Coronary artery (tissue), 2 donors: ENCODE measurements around the gene TGFBR1.

ENCODE experiments used
- DNase-seq: peaks from one replicate; pipeline ENCODE4 v3.0.0-alpha.2; 2017; ENCODE audit warnings: low spot score
- H3K27ac ChIP-seq, 2 donors: fragments of 200-600 bp; sonication (generic); one replicate each; pipeline ENCODE4 v1.5.1; 2016 to 2019
- H3K4me3 ChIP-seq: fragments of 200-600 bp; sonication (generic); 2 replicates; pipeline ENCODE4 v1.5.1; 2016; ENCODE audit warnings: mild to moderate bottlenecking, moderate library complexity
- TF ChIP-seq, protein P1 (sequence below): fragments of 200-600 bp; sonication (generic); IDR thresholded peaks from one replicate; pipeline ENCODE4 v1.5.1; 2019; ENCODE audit warnings: antibody characterized with exemption

TGFBR1 gene

DNA sequence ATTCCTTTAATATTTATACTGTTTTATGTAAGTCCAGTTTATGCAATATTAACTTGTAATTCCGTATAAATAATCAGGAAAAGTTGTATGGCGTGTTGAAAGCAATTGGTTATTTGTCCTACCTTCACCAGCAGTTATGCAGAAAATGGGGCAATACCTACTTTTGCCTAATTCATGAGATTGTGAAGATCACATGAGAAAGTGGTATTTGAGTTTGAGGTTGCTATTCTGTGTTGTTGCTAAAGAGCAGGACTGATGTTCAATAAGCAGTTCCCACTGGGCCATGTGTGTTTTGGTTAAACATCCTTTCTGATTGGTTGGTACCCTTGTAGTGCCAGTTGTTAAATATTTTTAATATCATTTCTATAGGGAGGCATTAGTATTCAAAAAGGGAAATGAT lies 3.2 kb downstream of the TGFBR1 start:
- TF ChIP-seq, protein P1, sequence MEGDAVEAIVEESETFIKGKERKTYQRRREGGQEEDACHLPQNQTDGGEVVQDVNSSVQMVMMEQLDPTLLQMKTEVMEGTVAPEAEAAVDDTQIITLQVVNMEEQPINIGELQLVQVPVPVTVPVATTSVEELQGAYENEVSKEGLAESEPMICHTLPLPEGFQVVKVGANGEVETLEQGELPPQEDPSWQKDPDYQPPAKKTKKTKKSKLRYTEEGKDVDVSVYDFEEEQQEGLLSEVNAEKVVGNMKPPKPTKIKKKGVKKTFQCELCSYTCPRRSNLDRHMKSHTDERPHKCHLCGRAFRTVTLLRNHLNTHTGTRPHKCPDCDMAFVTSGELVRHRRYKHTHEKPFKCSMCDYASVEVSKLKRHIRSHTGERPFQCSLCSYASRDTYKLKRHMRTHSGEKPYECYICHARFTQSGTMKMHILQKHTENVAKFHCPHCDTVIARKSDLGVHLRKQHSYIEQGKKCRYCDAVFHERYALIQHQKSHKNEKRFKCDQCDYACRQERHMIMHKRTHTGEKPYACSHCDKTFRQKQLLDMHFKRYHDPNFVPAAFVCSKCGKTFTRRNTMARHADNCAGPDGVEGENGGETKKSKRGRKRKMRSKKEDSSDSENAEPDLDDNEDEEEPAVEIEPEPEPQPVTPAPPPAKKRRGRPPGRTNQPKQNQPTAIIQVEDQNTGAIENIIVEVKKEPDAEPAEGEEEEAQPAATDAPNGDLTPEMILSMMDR, result no peak
- Histone ChIP-seq H3K27ac (no peak overlapping the region), H3K4me3 (no peak overlapping the region)
- DNase-seq, result no peak

GRCh38 chr9:99109522-99109921 lies 4.6 kb downstream of the TGFBR1 start:
- TF ChIP-seq, protein P1, result no peak
- Histone ChIP-seq H3K27ac (peak overlapping the region in 1 of 2 donors; percentile 55), H3K4me3 (no peak overlapping the region)
- DNase-seq, result no peak

DNA sequence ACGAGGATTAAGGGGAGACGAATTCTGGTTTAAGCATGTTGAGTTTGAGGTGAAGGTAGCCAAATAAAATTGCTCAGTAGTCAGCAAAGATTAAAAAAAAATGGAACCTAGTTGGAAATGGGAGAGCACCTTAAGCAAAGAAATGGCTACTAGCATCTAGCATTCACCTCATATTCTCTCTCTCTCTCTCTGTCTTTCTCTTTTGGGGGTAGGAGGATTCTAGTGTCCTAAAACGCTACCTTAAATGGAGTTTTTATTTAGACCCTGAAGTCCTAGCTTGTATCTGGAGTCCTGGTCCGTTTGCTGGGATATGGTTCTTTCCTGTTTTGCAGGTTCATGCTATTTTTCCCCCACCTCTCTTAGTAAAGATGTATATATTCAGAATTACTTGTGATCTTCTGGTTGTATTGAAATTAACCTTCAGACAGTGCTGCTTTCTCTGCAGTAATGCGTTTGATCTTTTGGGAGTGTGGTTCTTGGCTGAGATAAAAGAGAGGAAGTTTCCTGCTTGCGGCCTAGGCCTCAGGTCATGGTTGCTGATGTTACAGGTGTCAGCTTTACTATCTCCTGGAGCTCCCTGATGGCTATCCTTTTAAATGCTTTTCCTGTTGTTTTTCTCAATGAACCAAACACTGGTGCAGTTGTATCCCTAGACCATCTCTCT lies 8.0 kb downstream of the TGFBR1 start:
- Histone ChIP-seq H3K27ac (no peak overlapping the region), H3K4me3 (no peak overlapping the region)
- TF ChIP-seq, protein P1, result no peak
- DNase-seq, result no peak

DNA sequence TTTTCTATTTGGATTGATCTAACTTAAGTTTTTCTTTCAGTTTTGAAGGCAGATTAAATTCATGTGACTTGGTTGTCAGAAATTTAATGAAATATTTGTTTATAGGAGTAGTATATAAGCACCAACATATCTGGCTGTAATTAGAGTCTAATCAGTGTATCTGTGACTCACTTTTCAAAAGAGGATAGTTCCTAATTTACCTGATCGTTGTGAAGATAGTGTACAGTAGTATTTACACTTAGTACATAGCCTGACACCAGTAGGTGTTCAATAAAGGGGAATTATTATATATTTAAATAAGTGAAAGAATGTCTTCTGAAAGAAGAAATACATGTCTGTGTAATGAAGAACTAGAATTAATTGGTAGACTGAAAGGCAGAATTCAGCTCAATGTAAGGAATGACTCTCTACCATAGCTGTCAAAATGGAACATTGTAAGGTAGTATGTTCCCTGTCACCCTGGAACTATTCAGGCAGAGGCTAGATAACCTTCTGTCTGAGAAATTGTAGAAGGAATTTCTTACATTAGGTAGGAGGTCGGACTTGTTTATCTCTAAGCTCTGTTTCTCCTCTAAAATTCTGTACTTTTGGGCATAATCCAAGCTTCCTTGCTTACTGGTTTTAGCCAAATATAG lies 8.6 kb downstream of the TGFBR1 start:
- no peak for DNase-seq
- TF ChIP-seq, protein P1, result no peak
- Histone ChIP-seq H3K4me3 (no peak overlapping the region), H3K27ac (no peak overlapping the region)

GRCh38 chr9:99114049-99114440 lies 9.1 kb downstream of the TGFBR1 start:
- Histone ChIP-seq H3K4me3 (no peak overlapping the region), H3K27ac (peak overlapping the region in 1 of 2 donors; percentile 5)
- no peak for DNase-seq
- TF ChIP-seq, protein P1, result no peak

DNA sequence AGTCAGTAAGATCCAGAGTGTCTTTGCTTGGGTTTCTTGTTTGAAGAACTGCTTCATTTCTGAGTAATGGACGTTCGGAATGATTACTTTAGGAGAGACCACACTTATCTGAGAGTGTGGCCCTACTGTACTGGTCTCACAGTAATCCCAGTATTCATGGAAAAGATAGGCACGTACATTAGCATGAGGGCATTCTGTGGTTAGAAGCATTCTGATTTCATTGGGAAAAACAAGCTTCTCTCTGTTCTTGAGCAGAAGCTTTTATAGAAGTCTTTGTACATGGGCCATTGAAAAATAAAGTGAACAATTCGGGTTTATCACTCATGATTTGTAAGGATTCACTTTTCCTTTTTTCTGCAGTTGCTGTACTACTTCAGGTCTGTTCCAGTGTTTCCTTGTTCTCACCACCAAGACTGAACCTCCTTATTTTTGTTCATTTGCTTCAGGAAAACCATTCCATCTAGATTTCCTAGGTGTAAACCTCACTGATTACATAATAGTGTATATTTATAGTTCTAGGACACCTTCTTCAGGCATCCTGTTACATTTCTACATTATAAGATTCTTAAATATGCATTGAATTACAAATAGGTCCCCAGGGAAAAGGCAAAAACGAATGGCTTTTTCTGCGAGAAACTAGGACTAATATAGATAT lies 10.1 kb downstream of the TGFBR1 start:
- TF ChIP-seq, protein P1, result no peak
- no peak overlapping the region for H3K4me3 ChIP-seq
- DNase-seq, result no peak
- H3K27ac ChIP-seq, result peak overlapping the region in 1 of 2 donors; percentile 5

GRCh38 chr9:99116003-99116411 lies 11.1 kb downstream of the TGFBR1 start:
- DNase-seq, result no peak
- TF ChIP-seq, protein P1, result no peak

More at GRCh38 chr9:99116003-99116411, 11.1 kb downstream of the TGFBR1 start:
- Histone ChIP-seq H3K4me3 (no peak overlapping the region), H3K27ac (no peak overlapping the region)
